GM18511 (cell line): ENCODE data around the gene FAM187B.
"Not testable (repeated sequence)": the region's sequence is repeated elsewhere in the genome, so short reads cannot be mapped to it uniquely, and the experiment has no call there.

Source experiments
- ATAC-seq: cut with Tn5 transposase; IDR thresholded peaks from one replicate; pipeline ENCODE4 v1.9.1; 2021; ENCODE audit warnings: mild to moderate bottlenecking, moderate library complexity; ENCODE audit not compliant: unreplicated experiment

FAM187B gene

GRCh38 chr19:35236638-35237400 lies 8.3 kb upstream of the FAM187B start:
- no peak for ATAC-seq

- ATAC-seq = no peak
Measured at GRCh38 chr19:35232912-35233311, 4.4 kb upstream of the FAM187B start.

DNA sequence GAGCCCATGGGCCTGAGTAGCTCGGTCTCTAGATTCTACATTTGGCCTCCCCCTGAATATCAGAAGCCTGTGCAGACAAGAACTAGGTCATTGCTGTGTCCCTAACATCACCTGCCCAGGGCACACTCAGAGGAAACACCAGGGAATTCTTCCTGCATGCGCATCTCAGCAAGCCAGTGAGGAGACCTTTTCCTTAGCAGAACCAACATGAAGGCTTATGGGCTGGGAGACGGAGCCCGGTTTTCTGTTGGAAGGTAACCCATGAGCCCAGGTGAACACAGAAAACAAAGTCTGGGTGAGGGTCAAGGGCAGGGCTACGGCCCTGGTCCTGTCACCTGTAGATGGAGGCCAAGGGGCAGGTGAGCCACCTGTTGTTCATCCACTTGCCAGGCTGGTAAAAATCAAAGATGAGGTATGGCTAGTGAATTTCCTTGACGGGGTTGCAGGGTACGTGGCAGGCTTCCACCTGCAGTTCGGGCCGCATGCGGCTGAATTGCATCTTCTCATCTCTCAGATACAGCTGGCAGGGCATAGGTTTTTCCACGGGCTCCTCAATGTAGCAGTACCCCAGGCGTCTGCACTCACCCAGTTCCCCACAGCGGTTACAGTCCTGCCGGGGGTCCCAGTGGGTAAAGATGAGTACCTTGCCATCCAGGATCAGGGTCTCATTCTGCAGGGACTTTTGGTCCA lies 3.6 kb upstream of the FAM187B start:
- ATAC-seq = no peak

DNA sequence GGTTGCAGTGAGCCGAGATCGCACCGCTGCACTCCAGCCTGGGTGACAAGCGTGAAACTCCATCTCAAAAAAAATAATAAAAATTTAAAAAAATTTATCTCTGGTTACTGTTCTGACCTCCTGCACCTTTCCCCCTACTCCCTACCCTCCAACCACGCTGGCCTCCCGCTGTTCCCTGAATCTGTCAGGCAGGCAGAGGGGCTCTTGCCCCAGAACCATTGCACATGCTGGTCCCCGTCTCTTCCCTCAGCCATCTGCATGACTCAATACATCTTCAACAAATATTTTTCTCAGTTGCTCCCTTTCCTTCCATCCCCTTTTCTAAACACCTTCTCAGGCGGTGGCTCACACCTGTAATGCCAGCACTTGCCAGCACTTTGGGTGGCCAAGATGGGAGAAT lies 1.1 kb upstream of the FAM187B start:
- no peak for ATAC-seq

GRCh38 chr19:35226748-35227147 lies 1.8 kb downstream of the FAM187B start:
- no peak for ATAC-seq

DNA sequence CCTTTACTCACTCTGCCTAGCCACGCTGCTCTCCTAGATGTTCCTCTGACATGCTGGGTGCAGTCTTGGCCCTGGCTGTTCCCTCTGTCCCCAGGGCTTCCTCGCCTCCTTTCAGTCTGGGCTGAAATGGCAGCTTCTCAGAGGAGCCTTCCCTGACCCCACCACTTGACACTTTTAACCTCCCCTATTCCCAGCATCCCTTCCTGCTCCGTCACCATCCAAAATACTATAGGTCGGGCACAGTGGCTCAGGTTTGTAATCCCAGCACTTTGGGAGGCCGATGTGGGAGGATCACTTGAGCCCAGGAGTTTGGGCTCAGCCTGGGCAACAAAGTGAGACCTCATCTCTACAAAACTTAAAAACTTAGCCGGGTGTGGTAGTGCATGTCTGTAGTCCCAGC lies 2.6 kb downstream of the FAM187B start:
- no peak for ATAC-seq

DNA sequence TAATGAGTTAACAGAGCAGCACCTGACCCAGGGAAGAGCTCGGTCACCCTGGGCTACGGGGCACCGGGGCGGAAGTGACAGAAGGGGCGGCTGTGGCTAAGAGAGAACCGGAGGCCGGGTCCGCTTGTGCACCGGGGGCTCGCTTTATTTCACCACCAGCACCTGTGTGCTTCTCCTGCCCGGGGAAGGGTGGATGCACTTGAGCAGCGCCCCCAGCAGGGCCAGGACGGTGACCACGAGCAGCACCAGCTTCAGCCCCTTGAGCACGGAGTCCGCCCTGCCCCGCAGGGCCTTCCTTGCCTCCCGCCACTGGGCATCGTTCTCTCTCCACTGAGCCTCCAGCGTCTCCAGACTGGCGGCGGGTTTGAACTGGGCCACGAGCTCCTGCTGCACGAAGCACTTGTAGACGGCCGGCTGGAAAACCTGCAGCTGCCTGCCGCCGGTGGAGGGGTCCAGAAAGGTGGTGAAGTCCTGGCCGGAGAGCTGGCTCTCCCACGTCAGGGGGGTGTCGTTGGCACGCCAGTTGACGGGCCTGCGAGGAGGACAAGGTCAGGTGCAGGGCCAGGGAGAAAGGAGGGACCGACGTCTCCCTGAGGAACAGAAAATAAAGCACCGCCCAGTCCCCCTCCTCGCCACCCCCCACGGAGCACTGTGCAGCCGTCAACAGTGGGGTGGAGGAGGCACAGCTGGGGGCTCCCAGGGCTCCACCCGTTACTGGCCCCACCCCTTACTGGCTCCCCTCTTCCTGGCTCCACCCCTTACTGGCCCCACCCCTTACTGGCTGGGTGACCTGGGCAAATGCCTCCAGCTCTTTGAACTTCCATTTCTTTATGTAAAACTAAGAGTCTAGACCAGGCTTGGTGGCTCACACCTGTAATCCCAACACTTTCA lies 3.6 kb downstream of the FAM187B start:
- ATAC-seq = no peak

- ATAC-seq = no peak
Measured at GRCh38 chr19:35223862-35224505, 4.6 kb downstream of the FAM187B start.

GRCh38 chr19:35223084-35223790 lies 5.3 kb downstream of the FAM187B start:
- ATAC-seq = no peak

DNA sequence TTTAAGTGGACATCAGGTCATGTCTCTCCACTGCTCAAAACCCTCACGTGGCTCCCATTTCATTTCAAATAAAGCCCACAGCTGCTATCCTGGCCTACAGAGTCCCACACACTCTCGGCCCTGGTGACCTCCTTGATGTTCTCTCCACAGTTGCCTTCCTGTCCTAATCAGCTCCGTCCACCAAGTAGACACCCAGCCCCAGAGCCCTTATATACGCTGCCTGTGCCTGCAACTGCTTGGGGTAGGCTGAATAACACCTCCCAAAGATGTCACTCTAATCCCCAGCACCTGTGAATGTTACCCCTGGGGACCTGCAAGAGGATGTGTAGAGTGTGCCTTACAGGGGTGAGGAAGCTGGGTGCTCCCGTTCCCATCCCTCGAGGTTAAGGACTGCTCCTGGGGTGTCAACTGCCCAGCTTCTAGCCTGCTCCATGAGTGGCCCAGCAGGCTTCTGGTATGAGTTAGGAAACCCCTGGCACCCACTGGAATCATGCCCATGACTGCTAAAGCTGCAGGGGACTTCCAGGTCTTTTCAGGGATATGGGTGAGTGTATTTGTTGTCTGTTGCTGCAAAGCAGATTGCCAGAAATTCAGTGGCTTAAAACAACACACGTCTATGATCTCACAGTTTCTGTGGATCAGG lies 6.0 kb downstream of the FAM187B start:
- ATAC-seq = no peak

GRCh38 chr19:35220973-35221590 lies 7.5 kb downstream of the FAM187B start:
- ATAC-seq = not testable (repeated sequence)

- ATAC-seq = no peak
Measured at GRCh38 chr19:35220315-35220921, 8.1 kb downstream of the FAM187B start.

- no peak for ATAC-seq
Measured at GRCh38 chr19:35219008-35219407, 9.5 kb downstream of the FAM187B start.

GRCh38 chr19:35217649-35217990 lies 10.9 kb downstream of the FAM187B start:
- ATAC-seq = no peak

GRCh38 chr19:35216833-35217648 lies 11.5 kb downstream of the FAM187B start:
- ATAC-seq = no peak

- ATAC-seq = no peak
Measured at GRCh38 chr19:35216016-35216832, 12.3 kb downstream of the FAM187B start.

DNA sequence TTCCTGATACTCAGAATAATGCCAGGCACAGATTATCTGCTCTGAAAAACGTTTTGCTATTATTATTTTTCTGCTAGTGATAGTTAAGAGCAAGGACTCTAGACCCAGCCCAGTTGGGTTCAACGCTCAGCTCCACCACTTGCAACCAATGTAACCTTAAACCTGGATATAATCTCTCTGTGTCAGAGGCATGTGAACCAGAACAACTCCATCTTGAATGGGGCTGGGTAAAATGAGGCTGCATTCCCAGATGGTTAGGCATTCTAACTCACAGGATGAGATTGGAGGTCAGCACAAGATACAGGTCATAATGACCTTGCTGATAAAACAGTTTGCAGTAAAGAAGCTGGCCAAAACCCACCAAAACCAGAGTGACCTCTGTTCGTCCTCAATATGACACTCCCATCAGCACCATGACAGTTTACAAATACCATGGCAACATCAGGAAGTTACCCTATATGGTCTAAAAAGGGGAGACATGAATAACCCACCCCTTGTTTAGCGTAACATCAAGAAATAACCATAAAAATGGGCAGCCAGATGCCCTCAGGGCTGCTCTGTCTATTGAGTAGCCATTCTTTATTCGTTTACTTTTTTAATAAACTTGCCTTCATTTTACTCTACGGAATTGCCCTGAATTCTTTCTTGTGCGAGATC lies 13.6 kb downstream of the FAM187B start:
- no peak for ATAC-seq
